WTC11 (cell line): Measurements from ENCODE around the gene TBL1Y. TPM values are rescaled to one million over a fixed set of nuclear protein-coding genes. Genes with fewer than 3 reads are reported as not detected.

Experiments
- ATAC-seq: fragments of 200-7000 bp; cut with Tn5 transposase; 2 replicates; pipeline ENCODE4 v1.10.0; 2021; ENCODE audit warnings: mild to moderate bottlenecking, moderate library complexity
- Bru-seq: library from RNA; stranded (reverse); fragments of 400-500 nt; gene quantifications from one replicate; lab custom pipeline; 2021; lab: Mats Ljungman, UMichigan
- CTCF ChIA-PET: fragments of 300-600 bp; sonication (Branson Sonifier 250); formaldehyde crosslinking; loops from one replicate; lab custom pipeline; 2021; ENCODE audit warnings: antibody characterized with exemption; lab: Charles Lee
- POLR2A ChIA-PET: fragments of 350-600 bp; sonication (Branson Sonifier 250); formaldehyde crosslinking; loops from one replicate; lab custom pipeline; 2021; ENCODE audit warnings: antibody characterized with exemption; lab: Charles Lee
- DNase-seq: peaks from one replicate; pipeline ENCODE4 v3.0.0; 2021; ENCODE audit warnings: low spot score
- H3K27ac Mint-ChIP-seq: 2 replicates; pipeline ENCODE4 v1.8.0; 2021; ENCODE audit warnings: mixed read lengths
- H3K27me3 Mint-ChIP-seq: 2 replicates; pipeline ENCODE4 v1.8.0; 2021; ENCODE audit warnings: low read depth, mild to moderate bottlenecking, moderate library complexity, mixed read lengths
- H3K36me3 Mint-ChIP-seq: 2 replicates; pipeline ENCODE4 v1.8.0; 2021; ENCODE audit warnings: mixed read lengths
- H3K4me1 Mint-ChIP-seq: 2 replicates; pipeline ENCODE4 v1.8.0; 2022; ENCODE audit warnings: mixed read lengths
- H3K4me3 Mint-ChIP-seq: 2 replicates; pipeline ENCODE4 v1.8.0; 2021; ENCODE audit warnings: mild to moderate bottlenecking, moderate library complexity, mixed read lengths
- H3K9me3 Mint-ChIP-seq: 2 replicates; pipeline ENCODE4 v1.8.0; 2021; ENCODE audit warnings: mixed read lengths
- AR ChIP-seq: fragments of 250-450 bp; sonication (Bioruptor Pico); IDR thresholded peaks from 2 replicates; pipeline ENCODE4 v1.9.0; 2021; ENCODE audit warnings: mild to moderate bottlenecking
- ATF3 ChIP-seq: sonication (generic); formaldehyde crosslinking; conservative IDR thresholded peaks from 2 replicates; pipeline ENCODE4 v1.8.1; 2022; ENCODE audit warnings: mild to moderate bottlenecking, missing genetic modification reagents
- CREB1 ChIP-seq: sonication (generic); formaldehyde crosslinking; IDR thresholded peaks from 2 replicates; pipeline ENCODE4 v1.8.0; 2023; ENCODE audit warnings: mild to moderate bottlenecking, missing genetic modification reagents
- CTCF ChIP-seq: fragments of 200-600 bp; IDR thresholded peaks from 2 replicates; pipeline ENCODE4 v1.8.0; 2022; ENCODE audit warnings: antibody characterized with exemption
- FOXP1 ChIP-seq: sonication (generic); formaldehyde crosslinking; IDR thresholded peaks from 2 replicates; pipeline ENCODE4 v1.8.0; 2022; ENCODE audit warnings: missing genetic modification reagents, mild to moderate bottlenecking, moderate library complexity, borderline replicate concordance
- GRHL2 ChIP-seq: fragments of 250-450 bp; sonication (Bioruptor Pico); IDR thresholded peaks from 2 replicates; pipeline ENCODE4 v1.8.0; 2022; ENCODE audit warnings: mild to moderate bottlenecking, moderate library complexity; ENCODE audit not compliant: insufficient replicate concordance, severe bottlenecking
- JAZF1 ChIP-seq: fragments of 250-450 bp; sonication (Bioruptor Pico); IDR thresholded peaks from 2 replicates; pipeline ENCODE4 v1.9.0; 2021; ENCODE audit warnings: moderate library complexity, mild to moderate bottlenecking, inconsistent platforms
- JUN ChIP-seq: sonication (generic); formaldehyde crosslinking; IDR thresholded peaks from 2 replicates; pipeline ENCODE4 v1.8.0; 2023; ENCODE audit warnings: mild to moderate bottlenecking, missing genetic modification reagents
- KAT7 ChIP-seq: sonication (generic); formaldehyde crosslinking; IDR thresholded peaks from 2 replicates; pipeline ENCODE4 v1.8.1; 2023; ENCODE audit warnings: missing genetic modification reagents, mild to moderate bottlenecking, borderline replicate concordance
- SOX15 ChIP-seq: fragments of 250-450 bp; sonication (Bioruptor Pico); IDR thresholded peaks from 2 replicates; pipeline ENCODE4 v1.9.0; 2021; ENCODE audit warnings: mild to moderate bottlenecking
- TP53 ChIP-seq: sonication (generic); formaldehyde crosslinking; IDR thresholded peaks from 2 replicates; pipeline ENCODE4 v1.8.1; 2023; ENCODE audit warnings: mild to moderate bottlenecking, missing genetic modification reagents
- USF1 ChIP-seq: sonication (generic); formaldehyde crosslinking; IDR thresholded peaks from 2 replicates; pipeline ENCODE4 v1.8.0; 2022; ENCODE audit warnings: mild to moderate bottlenecking, missing genetic modification reagents
- ZNF138 ChIP-seq: sonication (generic); formaldehyde crosslinking; conservative IDR thresholded peaks from 2 replicates; pipeline ENCODE4 v1.8.1; 2022; ENCODE audit warnings: mild to moderate bottlenecking, moderate library complexity, missing genetic modification reagents
- ZNF232 ChIP-seq: sonication (generic); formaldehyde crosslinking; IDR thresholded peaks from 2 replicates; pipeline ENCODE4 v1.8.0; 2022; ENCODE audit warnings: mild to moderate bottlenecking, missing genetic modification reagents
- ZNF281 ChIP-seq: sonication (generic); formaldehyde crosslinking; IDR thresholded peaks from 2 replicates; pipeline ENCODE4 v1.8.0; 2023; ENCODE audit warnings: mild to moderate bottlenecking, missing genetic modification reagents
- ZNF317 ChIP-seq: sonication (generic); formaldehyde crosslinking; IDR thresholded peaks from 2 replicates; pipeline ENCODE4 v1.8.1; 2023; ENCODE audit warnings: low read depth, mild to moderate bottlenecking, moderate library complexity, missing genetic modification reagents, borderline replicate concordance
- ZNF416 ChIP-seq: fragments of 250-450 bp; sonication (Bioruptor Pico); IDR thresholded peaks from 2 replicates; pipeline ENCODE4 v1.9.0; 2021; ENCODE audit warnings: mild to moderate bottlenecking, inconsistent platforms
- ZNF423 ChIP-seq: fragments of 250-450 bp; sonication (Bioruptor Pico); IDR thresholded peaks from 2 replicates; pipeline ENCODE4 v2.1.2; 2022; ENCODE audit warnings: mild to moderate bottlenecking, moderate library complexity
- ZNF425 ChIP-seq: fragments of 250-450 bp; sonication (Bioruptor Pico); conservative IDR thresholded peaks from 2 replicates; pipeline ENCODE4 v1.9.0; 2021; ENCODE audit warnings: mild to moderate bottlenecking
- long read RNA-seq, 3 experiments: library from RNA in 1 of 3; library from capped mRNA in 1 of 3; library from polyadenylated mRNA in 1 of 3; unstranded in 2 of 3; stranded (forward) in 1 of 3; transcript quantifications; one replicate each; pipeline ENCODE4 v2.0.0, GENCODE V29; 2021
- total RNA-seq: library from RNA; stranded (reverse); gene quantifications from 3 replicates; pipeline ENCODE4 v1.2.3, GENCODE V29; 2021

TBL1Y gene
- total RNA-seq (not detected in 3 replicates), Bru-seq, nascent RNA (not detected)
- long read RNA-seq, experiment 1 = 0 reads
- long read RNA-seq, experiment 2 = 0 reads
- long read RNA-seq, experiment 3 = 0 reads

GRCh38 chrY:6910372-6911252 is at the start of gene TBL1Y:
TBL1Y (plus strand) TSS chrY:6910697; CDS start chrY:7025085, 114,388 bp downstream.
- ATAC-seq (no peak), DNase-seq (no peak)
- H3K36me3 Mint-ChIP-seq = no peaks in the 10 kb centered on the region
- TF ChIP-seq GRHL2 (CRISPR knock-in tag) (no peak), JAZF1 (CRISPR knock-in tag) (no peak), CREB1 (CRISPR knock-in tag) (no peak), ZNF423 (CRISPR knock-in tag) (no peak), ZNF317 (no peak), ZNF281 (CRISPR knock-in tag) (no peak), CTCF (no peak), USF1 (CRISPR knock-in tag) (no peak), AR (no peak), ATF3 (CRISPR knock-in tag) (no peak), ZNF425 (CRISPR knock-in tag) (no peak)
- no peaks in the 10 kb centered on the region for H3K9me3 Mint-ChIP-seq
- H3K4me3 Mint-ChIP-seq = no peak within 1 kb of the TSS
- no peaks in the 10 kb centered on the region for H3K4me1 Mint-ChIP-seq
- CTCF ChIA-PET = no interaction called here
- POLR2A ChIA-PET = no interaction called here
- no peaks in the 10 kb centered on the region for H3K27me3 Mint-ChIP-seq
- H3K27ac Mint-ChIP-seq = no peak within 1 kb of the TSS

GRCh38 chrY:6894496-6894895 is 16.0 kb upstream of the TBL1Y start:
- Mint-ChIP-seq H3K4me1 (no peaks in the 10 kb centered on the region), H3K4me3 (no peak overlapping the region), H3K9me3 (no peaks in the 10 kb centered on the region), H3K27me3 (no peaks in the 10 kb centered on the region), H3K36me3 (no peaks in the 10 kb centered on the region), H3K27ac (no peak overlapping the region)
- ATAC-seq = no peak
- ChIA-PET CTCF (no interaction called here), POLR2A (no interaction called here)
- no peak for DNase-seq
- TF ChIP-seq KAT7 (no peak), AR (no peak), ZNF232 (CRISPR knock-in tag) (no peak), JUN (CRISPR knock-in tag) (no peak), TP53 (CRISPR knock-in tag) (no peak), FOXP1 (CRISPR knock-in tag) (no peak), ZNF138 (CRISPR knock-in tag) (no peak), SOX15 (CRISPR knock-in tag) (no peak), ZNF416 (CRISPR knock-in tag) (no peak)
